ENCODE data around the gene ADAMTS1. TPM values are rescaled to one million over a fixed set of nuclear protein-coding genes. Genes with fewer than 3 reads are reported as not detected.

ADAMTS1 gene
- total RNA-seq, 2 donors from 2014 or later = 0.31 TPM; not detected in 1

GRCh38 chr21:26852423-26852822 is 7.2 kb upstream of the ADAMTS1 start:
- no peaks in the 10 kb centered on the region for H3K36me3 Mint-ChIP-seq (ENCODE audit: insufficient read depth in 2 of 2)
- no peak overlapping the region for H3K4me3 Mint-ChIP-seq
- H3K4me1 Mint-ChIP-seq (ENCODE audit: low read depth) = no peaks in the 10 kb centered on the region
- no peak overlapping the region for H3K27ac Mint-ChIP-seq
- no peak for DNase-seq
- no peaks in the 10 kb centered on the region for H3K9me3 Mint-ChIP-seq
- peaks cover 17% of the 10 kb centered on the region for H3K27me3 Mint-ChIP-seq (ENCODE audit: low read depth)
- no peak for ATAC-seq (replicated peaks in 1 of 2)

DNA sequence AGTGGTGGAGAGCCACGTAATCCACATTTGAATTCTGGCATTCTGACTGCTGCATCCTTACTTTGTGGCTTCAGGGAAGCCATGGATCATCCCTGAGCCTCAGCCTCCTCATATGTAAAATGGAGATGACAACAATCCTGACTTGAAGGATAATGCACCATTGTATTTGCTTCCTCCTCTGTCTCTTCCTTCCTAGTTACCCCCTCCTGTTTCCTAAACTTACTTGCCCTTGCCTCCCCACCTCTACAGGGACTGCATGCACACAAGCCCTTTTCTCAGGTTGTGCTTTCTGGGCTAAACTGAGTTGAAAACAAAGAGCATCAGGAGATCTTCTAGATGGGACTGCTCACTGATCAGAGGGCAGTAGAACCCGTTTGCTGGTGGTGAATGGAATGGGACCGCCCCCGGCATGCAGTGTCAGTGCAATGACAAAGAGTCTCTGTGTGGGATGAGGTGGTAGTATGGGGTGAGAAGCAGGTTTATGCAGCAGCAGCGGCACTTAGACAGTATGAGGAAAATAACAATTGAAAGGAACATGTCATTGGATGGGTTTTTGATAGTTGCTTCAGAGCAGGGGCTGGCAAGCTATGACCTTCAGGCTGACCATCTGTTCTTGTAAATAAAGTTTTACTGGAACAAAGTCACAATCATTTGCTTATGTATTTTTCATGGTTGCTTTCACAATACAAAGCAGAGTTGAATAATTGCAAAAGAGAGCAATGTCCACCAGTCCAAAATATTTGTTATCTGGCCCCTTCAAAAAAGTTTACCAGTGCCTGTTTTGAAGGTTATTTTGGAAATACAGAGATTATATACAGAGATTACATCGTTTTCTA is 6.1 kb upstream of the ADAMTS1 start:
- no peak overlapping the region for H3K27ac Mint-ChIP-seq
- DNase-seq = no peak
- no peaks in the 10 kb centered on the region for H3K9me3 Mint-ChIP-seq
- H3K4me3 Mint-ChIP-seq = no peak overlapping the region
- peaks cover 28% of the 10 kb centered on the region for H3K27me3 Mint-ChIP-seq (ENCODE audit: low read depth)
- ATAC-seq (replicated peaks in 1 of 2) = no peak
- no peaks in the 10 kb centered on the region for H3K36me3 Mint-ChIP-seq (ENCODE audit: insufficient read depth in 2 of 2)
- peaks cover 10% of the 10 kb centered on the region for H3K4me1 Mint-ChIP-seq (ENCODE audit: low read depth)

DNA sequence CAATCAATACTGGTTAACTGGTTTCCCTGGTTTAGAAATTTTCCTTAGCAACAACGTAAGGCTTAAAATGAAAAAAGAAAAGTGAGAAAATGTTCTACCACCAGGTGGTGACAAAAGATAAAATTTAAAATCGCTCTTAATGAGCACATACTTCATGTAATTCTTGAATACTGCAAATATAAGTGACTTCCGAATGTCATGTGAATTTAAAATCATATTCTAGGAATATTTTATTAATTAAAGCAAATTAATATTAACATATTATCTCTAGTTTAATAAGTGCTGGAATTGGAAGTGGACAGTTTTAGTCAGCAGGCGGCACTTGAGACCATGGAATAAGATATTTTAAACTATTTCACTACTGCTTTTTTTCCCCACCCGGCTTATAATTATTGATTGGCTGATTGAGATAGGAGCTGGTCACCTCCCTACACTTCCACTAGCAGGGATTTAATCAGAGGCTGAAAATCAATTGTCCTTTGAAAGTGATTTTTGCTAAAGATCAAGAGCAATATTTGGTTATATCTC is 5.0 kb upstream of the ADAMTS1 start:
- Mint-ChIP-seq H3K9me3 (no peaks in the 10 kb centered on the region), H3K27me3 (ENCODE audit: low read depth) (peaks cover 37% of the 10 kb centered on the region), H3K36me3 (ENCODE audit: insufficient read depth in 2 of 2) (peaks cover 0 to 2% of the 10 kb centered on the region in 2 donors), H3K27ac (no peak overlapping the region), H3K4me3 (no peak overlapping the region), H3K4me1 (ENCODE audit: low read depth) (peaks cover 19% of the 10 kb centered on the region)
- ATAC-seq (replicated peaks in 1 of 2) (no peak), DNase-seq (no peak)

GRCh38 chr21:26849428-26850115 is 4.4 kb upstream of the ADAMTS1 start:
- DNase-seq (peak in 1 of 2 donors; percentile 12), ATAC-seq (replicated peaks in 1 of 2) (no peak)

GRCh38 chr21:26847921-26848320 is 2.7 kb upstream of the ADAMTS1 start:
- no peak overlapping the region for H3K27ac Mint-ChIP-seq
- no peak overlapping the region for H3K4me3 Mint-ChIP-seq
- H3K9me3 Mint-ChIP-seq = no peaks in the 10 kb centered on the region
- no peak for ATAC-seq (replicated peaks in 1 of 2)
- no peak for DNase-seq
- H3K4me1 Mint-ChIP-seq (ENCODE audit: low read depth) = peaks cover 34% of the 10 kb centered on the region
- H3K27me3 Mint-ChIP-seq (ENCODE audit: low read depth) = peaks cover 50% of the 10 kb centered on the region
- peaks cover 0 to 2% of the 10 kb centered on the region in 2 donors for H3K36me3 Mint-ChIP-seq (ENCODE audit: insufficient read depth in 2 of 2)

More at GRCh38 chr21:26849428-26850115, 4.4 kb upstream of the ADAMTS1 start:
- Mint-ChIP-seq H3K9me3 (no peaks in the 10 kb centered on the region), H3K27ac (no peak overlapping the region), H3K36me3 (ENCODE audit: insufficient read depth in 2 of 2) (peaks cover 0 to 2% of the 10 kb centered on the region in 2 donors), H3K4me3 (no peak overlapping the region), H3K4me1 (ENCODE audit: low read depth) (peaks cover 19% of the 10 kb centered on the region), H3K27me3 (ENCODE audit: low read depth) (peaks cover 37% of the 10 kb centered on the region)

- H3K27ac Mint-ChIP-seq = peak overlapping the region; percentile 3
- no peaks in the 10 kb centered on the region for H3K9me3 Mint-ChIP-seq
These were observed 1.8 kb upstream of the ADAMTS1 start for GRCh38 chr21:26847002-26847401.

GRCh38 chr21:26846036-26846931 is 1.1 kb upstream of the ADAMTS1 start:
- ATAC-seq (replicated peaks in 1 of 2) (no peak), DNase-seq (peak; percentile 4 to 29)
- Mint-ChIP-seq H3K27me3 (ENCODE audit: low read depth) (peaks cover 58% of the 10 kb centered on the region), H3K27ac (peak overlapping the region; percentile 3), H3K9me3 (no peaks in the 10 kb centered on the region), H3K4me3 (peak overlapping the region; percentile 79 to 86), H3K4me1 (ENCODE audit: low read depth) (peaks cover 37% of the 10 kb centered on the region), H3K36me3 (ENCODE audit: insufficient read depth in 2 of 2) (peaks cover 0 to 2% of the 10 kb centered on the region in 2 donors)

More at GRCh38 chr21:26847002-26847401, 1.8 kb upstream of the ADAMTS1 start:
- Mint-ChIP-seq H3K27me3 (ENCODE audit: low read depth) (peaks cover 58% of the 10 kb centered on the region), H3K4me1 (ENCODE audit: low read depth) (peaks cover 37% of the 10 kb centered on the region), H3K4me3 (peak overlapping the region; percentile 79 to 86), H3K36me3 (ENCODE audit: insufficient read depth in 2 of 2) (peaks cover 0 to 2% of the 10 kb centered on the region in 2 donors)
- no peak for DNase-seq
- ATAC-seq (replicated peaks in 1 of 2) = no peak

DNA sequence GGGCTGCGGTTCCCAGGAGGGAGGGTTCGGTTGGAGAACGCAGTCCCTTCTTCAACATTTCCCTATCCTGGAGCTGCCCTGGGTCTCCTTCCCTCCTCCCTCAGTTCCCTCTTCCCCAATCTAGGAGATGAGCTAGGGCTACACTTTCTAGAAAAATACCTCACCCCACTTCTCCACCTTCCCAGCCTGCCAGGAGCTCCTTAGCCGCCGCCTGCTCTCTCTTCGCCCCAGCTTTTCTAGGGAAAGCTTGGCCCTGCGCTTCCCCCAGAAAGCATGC is 488 bp upstream of the ADAMTS1 start:
- Mint-ChIP-seq H3K9me3 (no peaks in the 10 kb centered on the region), H3K27me3 (ENCODE audit: low read depth) (peaks cover 62% of the 10 kb centered on the region), H3K4me3 (peak overlapping the region; percentile 79 to 86), H3K36me3 (ENCODE audit: insufficient read depth in 2 of 2) (peaks cover 0 to 2% of the 10 kb centered on the region in 2 donors), H3K4me1 (ENCODE audit: low read depth) (peaks cover 38% of the 10 kb centered on the region), H3K27ac (no peak overlapping the region)
- ATAC-seq (replicated peaks in 1 of 2) (no peak), DNase-seq (no peak)

GRCh38 chr21:26844258-26845065 is 747 bp downstream of the ADAMTS1 start:
- Mint-ChIP-seq H3K27ac (no peak overlapping the region), H3K4me3 (peak overlapping the region; percentile 79 to 86), H3K36me3 (ENCODE audit: insufficient read depth in 2 of 2) (peaks cover 0 to 2% of the 10 kb centered on the region in 2 donors), H3K27me3 (ENCODE audit: low read depth) (peaks cover 73% of the 10 kb centered on the region), H3K4me1 (ENCODE audit: low read depth) (peaks cover 49% of the 10 kb centered on the region), H3K9me3 (no peaks in the 10 kb centered on the region)
- peak; percentile 12 to 18 for DNase-seq
- peak; percentile 19 to 43 for ATAC-seq (replicated peaks in 1 of 2)

DNA sequence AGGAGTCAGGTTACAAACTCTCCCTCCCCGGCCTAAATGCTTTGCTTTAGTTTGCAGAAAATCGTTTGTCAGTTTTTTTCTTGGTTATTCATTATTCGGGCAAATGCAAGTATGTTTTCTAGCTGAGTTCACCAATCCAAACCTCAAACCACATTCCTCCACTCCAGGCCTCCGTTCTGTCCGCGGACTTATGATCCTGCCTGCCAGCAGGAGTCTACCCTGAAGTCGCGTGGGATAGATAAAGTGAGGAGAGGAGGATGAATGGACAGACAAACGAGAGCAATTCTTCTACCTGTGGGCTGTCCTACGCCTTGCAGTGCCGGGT is 1.3 kb downstream of the ADAMTS1 start:
- Mint-ChIP-seq H3K9me3 (no peaks in the 10 kb centered on the region), H3K4me3 (peak overlapping the region; percentile 79 to 86), H3K27ac (no peak overlapping the region), H3K27me3 (ENCODE audit: low read depth) (peaks cover 75% of the 10 kb centered on the region), H3K36me3 (ENCODE audit: insufficient read depth in 2 of 2) (peaks cover 0 to 2% of the 10 kb centered on the region in 2 donors), H3K4me1 (ENCODE audit: low read depth) (peaks cover 49% of the 10 kb centered on the region)
- DNase-seq = no peak
- peak; percentile 8 for ATAC-seq (replicated peaks in 1 of 2)

DNA sequence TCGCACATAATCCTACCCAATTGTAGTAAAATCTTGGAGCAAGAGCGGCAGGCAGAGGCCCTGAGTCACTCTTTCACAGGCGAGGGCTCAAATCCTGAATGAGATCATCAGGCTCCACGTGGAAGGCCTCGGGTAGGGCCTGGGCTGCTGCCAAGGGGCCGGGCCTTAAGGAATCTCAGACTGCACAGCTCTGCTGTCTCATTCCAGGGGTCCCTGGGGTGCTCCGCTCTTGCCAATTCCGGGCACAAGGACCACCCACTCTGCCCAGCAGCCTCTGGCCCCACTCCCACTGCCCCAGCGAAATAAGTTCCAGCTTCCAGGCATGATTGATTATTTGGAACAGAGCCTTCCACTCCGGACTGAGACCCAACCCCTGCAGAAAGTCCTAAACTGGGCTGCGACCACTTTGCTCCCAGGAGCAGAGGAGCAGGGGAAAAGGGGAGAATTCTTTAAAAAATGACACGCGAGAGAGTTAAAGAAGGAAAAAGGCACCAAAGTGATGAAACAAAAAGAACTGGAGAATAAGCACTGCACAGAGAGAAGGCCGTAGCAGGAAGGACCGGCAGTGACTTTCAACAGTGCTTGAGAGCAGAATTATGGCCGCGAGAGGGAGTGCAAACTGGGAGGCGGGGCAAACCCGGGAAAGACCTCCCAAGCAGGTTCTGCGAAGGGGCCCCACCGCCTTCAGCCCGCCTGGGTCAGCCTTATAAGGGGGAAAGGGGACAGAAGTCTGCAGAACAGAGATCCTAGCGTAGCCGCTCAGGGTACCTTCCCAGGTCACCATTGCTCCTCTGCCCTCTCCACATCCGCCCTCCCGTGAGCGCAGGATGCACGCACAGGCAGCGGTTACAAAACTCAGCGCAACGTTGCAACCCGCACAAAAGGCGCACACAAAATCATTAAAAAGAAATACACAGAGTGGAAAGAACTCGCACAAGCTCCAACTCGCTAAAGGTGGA is 2.0 kb downstream of the ADAMTS1 start:
- H3K9me3 Mint-ChIP-seq = no peaks in the 10 kb centered on the region
- peak overlapping the region; percentile 79 to 86 for H3K4me3 Mint-ChIP-seq
- peaks cover 0 to 2% of the 10 kb centered on the region in 2 donors for H3K36me3 Mint-ChIP-seq (ENCODE audit: insufficient read depth in 2 of 2)
- no peak overlapping the region for H3K27ac Mint-ChIP-seq
- H3K27me3 Mint-ChIP-seq (ENCODE audit: low read depth) = peaks cover 75% of the 10 kb centered on the region
- peaks cover 49% of the 10 kb centered on the region for H3K4me1 Mint-ChIP-seq (ENCODE audit: low read depth)
- peak; percentile 61 for ATAC-seq (replicated peaks in 1 of 2)
- peak; percentile 16 to 25 for DNase-seq
